ENCODE results near the gene LTN1.
"Not testable (repeated sequence)": the region's sequence is repeated elsewhere in the genome, so short reads cannot be mapped to it uniquely, and the experiment has no call there.

LTN1 gene

GRCh38 chr21:28975397-28975796 is 17.3 kb downstream of the LTN1 start:
- no peak for DNase-seq

GRCh38 chr21:28974531-28975227 is 18.0 kb downstream of the LTN1 start:
- DNase-seq, result no peak

GRCh38 chr21:28972398-28972797 is 20.3 kb downstream of the LTN1 start:
- DNase-seq, result no peak

- DNase-seq, result no peak
Observed at GRCh38 chr21:28971171-28971570, 21.5 kb downstream of the LTN1 start.

GRCh38 chr21:28963831-28964230 is 28.8 kb downstream of the LTN1 start:
- no peak for DNase-seq

GRCh38 chr21:28962465-28962864 is 30.2 kb downstream of the LTN1 start:
- DNase-seq, result no peak

GRCh38 chr21:28961927-28962326 is 30.8 kb downstream of the LTN1 start:
- DNase-seq, result no peak

- DNase-seq, result no peak
Observed at GRCh38 chr21:28960245-28960644, 32.4 kb downstream of the LTN1 start.

GRCh38 chr21:28959367-28960099 is 33.1 kb downstream of the LTN1 start:
- no peak for DNase-seq

- no peak for DNase-seq
Observed at GRCh38 chr21:28953247-28953646, 39.4 kb downstream of the LTN1 start.

GRCh38 chr21:28952686-28953085 is 40.0 kb downstream of the LTN1 start:
- DNase-seq, result no peak

- DNase-seq, result no peak
Observed at GRCh38 chr21:28949318-28949717, 43.4 kb downstream of the LTN1 start.

- DNase-seq, result no peak
Observed at GRCh38 chr21:28944296-28944695, 48.4 kb downstream of the LTN1 start.

GRCh38 chr21:28943631-28944030 is 49.0 kb downstream of the LTN1 start:
- no peak for DNase-seq

GRCh38 chr21:28938726-28939125 is 54.0 kb downstream of the LTN1 start:
- DNase-seq, result no peak

- no peak for DNase-seq
Observed at GRCh38 chr21:28937737-28938136, 54.9 kb downstream of the LTN1 start.

GRCh38 chr21:28936721-28937120 is 56.0 kb downstream of the LTN1 start:
- no peak for DNase-seq

- DNase-seq, result no peak
Observed at GRCh38 chr21:28936036-28936435, 56.6 kb downstream of the LTN1 start.

- DNase-seq, result no peak
Observed at GRCh38 chr21:28932717-28933116, 60.0 kb downstream of the LTN1 start.

- DNase-seq, result not testable (repeated sequence)
Observed at GRCh38 chr21:28931708-28932372, 60.8 kb downstream of the LTN1 start.

- no peak for DNase-seq
Observed at GRCh38 chr21:28928578-28929420, 63.9 kb downstream of the LTN1 start.

- DNase-seq, result no peak
Observed at GRCh38 chr21:28927130-28927529, 65.5 kb downstream of the LTN1 start.

- DNase-seq, result no peak
Observed at GRCh38 chr21:28923439-28923975, 69.2 kb downstream of the LTN1 start.

Measured in activated T-cell treated with anti-CD3 and anti-CD28 coated beads, Interleukin-2, amount 50 U/mL, for 48 hours (primary cell).